Measurements from ENCODE around the gene COMMD1.

Gene COMMD1

DNA sequence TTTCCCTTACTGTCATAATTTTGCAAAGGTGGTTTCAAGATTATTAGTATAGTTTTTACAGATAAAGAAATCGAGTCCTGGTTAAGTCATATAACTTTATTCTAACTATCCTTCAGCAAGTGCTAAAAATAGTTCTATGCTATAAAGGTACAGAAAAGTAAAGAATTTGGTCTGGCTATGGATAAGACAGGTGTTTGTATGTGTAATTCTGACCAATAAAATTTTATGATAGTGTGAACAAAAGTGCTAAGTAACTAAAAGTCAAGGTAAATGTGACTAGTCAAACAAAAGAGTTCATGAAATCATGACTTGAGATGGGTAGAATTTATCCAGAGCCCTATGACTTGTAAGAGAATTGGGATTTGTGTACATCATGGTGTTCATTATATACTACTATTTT lies 140.7 kb downstream of the COMMD1 start:
- TF ChIP-seq, protein P1, sequence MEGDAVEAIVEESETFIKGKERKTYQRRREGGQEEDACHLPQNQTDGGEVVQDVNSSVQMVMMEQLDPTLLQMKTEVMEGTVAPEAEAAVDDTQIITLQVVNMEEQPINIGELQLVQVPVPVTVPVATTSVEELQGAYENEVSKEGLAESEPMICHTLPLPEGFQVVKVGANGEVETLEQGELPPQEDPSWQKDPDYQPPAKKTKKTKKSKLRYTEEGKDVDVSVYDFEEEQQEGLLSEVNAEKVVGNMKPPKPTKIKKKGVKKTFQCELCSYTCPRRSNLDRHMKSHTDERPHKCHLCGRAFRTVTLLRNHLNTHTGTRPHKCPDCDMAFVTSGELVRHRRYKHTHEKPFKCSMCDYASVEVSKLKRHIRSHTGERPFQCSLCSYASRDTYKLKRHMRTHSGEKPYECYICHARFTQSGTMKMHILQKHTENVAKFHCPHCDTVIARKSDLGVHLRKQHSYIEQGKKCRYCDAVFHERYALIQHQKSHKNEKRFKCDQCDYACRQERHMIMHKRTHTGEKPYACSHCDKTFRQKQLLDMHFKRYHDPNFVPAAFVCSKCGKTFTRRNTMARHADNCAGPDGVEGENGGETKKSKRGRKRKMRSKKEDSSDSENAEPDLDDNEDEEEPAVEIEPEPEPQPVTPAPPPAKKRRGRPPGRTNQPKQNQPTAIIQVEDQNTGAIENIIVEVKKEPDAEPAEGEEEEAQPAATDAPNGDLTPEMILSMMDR (conservative IDR thresholded peaks at IDR 0.05), result no peak

DNA sequence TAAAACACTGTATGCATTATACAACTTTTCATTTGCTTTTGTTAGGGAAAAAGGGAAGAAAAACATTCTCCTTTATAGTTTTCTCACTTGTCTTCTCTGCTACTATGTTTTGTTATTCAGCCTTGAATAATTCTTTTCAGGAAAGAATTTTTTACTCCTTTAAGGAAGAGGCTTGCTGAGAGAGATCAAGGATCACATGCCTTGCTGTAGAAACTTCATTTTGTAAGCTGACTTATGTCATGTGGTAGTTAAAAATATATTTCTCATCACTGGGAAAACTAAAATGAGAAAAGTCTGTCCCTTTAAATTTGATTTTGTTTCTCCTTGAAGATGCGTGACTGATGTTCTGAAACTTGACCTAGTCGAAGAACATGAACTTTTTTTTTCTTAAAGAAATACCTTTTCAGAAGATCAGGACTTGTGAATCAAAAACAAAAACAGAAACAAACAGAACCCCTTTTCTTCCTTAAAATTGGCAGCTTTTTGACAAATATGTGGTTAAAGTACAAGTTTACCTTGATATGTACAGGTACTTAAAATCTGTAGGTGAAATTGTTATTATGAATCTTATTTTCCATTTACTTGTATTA lies 145.1 kb downstream of the COMMD1 start:
- TF ChIP-seq, protein P1 (conservative IDR thresholded peaks at IDR 0.05), result no peak
- H3K27ac ChIP-seq, result no peak overlapping the region

More for the DNA sequence above, 140.7 kb downstream of the COMMD1 start:
- H3K27ac ChIP-seq, result no peak overlapping the region

DNA sequence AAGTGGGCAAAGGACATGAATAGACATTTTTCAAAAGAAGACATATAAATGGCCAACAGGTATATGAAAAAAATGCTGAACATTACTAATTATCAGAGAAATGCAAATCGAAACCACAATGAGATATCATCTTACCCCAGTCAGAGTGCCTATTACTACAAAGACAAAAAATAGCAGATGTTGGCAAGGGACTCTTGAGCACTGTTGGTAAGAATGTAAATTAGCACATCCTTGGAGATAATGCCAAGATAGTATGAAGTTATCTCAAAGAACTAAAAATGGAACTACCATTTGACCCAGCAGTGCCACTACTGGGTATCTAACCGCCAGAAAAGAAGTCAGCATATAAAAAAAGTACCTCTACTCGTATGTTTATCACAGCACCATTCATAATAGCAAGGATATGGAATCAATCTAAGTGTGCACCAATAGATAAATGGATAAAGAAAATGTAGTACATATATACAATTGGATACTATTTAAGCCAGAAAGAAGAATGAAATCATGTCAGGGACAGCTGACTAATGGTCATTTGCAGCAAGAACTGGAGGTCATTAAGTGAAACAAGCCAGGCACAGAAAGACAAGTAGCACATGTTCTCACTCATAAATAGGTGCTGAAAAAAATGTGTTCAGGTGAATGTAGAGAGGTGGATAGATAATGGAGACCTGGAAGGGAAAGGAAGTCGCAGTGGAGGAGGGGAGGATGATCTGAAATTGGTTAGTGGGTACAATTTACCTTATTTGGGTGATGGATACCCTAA lies 148.7 kb downstream of the COMMD1 start:
- TF ChIP-seq, protein P1 (conservative IDR thresholded peaks at IDR 0.05), result no peak
- no peak overlapping the region for H3K27ac ChIP-seq

DNA sequence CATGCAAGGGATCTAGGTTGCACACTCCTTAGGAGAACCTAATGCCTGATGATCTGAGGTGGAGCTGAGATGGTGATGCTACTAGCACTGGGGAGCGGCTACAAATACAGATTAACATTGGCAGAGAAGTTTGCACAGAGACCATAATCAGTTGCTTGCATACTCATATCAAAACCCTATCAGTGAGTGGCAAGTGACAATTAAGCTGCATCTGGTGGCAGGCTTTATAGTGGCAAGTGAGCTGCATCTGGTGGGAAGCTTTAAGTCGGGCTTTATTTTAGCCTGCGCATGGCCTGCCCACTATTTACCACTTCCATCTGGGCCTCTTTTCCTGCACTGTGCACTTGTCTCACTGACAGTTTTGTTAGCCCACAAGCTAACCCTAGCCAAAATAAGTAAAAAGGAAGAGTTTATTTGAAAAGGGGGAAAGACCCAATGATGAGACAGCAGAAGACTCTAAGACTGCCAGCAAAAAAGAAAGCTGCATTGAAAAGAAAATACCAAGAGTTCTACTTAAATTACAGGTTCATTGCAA lies 149.5 kb downstream of the COMMD1 start:
- TF ChIP-seq, protein P1 (conservative IDR thresholded peaks at IDR 0.05), result no peak
- H3K27ac ChIP-seq, result no peak overlapping the region

DNA sequence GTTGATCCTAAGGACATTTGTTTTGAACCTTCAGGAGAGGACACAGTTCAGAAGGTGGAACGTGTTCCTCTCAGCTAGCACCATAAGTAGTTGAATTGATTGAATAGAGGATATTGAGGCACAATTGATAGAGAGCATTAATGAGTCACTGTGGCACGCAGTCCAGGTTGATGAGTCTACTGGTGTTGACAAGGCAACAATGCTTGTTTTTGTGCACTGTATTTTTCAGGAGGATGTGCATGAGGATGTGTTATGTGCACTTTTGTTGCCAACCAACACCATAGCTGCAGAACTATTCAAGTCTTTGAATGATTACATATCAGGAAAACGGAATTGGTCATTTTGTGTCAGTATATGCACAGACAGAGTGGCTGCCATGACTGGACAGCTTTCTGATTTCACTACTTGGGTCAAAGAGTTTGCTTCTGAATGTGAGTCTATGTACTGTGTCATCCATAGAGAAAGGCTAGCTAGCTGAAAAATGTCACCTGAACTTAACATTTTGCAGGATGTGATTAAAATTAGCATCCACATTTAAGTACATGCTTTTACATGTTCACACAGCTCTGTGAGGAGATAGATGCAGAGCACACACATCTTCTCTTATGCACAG lies 150.4 kb downstream of the COMMD1 start:
- H3K27ac ChIP-seq, result no peak overlapping the region
- TF ChIP-seq, protein P1 (conservative IDR thresholded peaks at IDR 0.05), result no peak

DNA sequence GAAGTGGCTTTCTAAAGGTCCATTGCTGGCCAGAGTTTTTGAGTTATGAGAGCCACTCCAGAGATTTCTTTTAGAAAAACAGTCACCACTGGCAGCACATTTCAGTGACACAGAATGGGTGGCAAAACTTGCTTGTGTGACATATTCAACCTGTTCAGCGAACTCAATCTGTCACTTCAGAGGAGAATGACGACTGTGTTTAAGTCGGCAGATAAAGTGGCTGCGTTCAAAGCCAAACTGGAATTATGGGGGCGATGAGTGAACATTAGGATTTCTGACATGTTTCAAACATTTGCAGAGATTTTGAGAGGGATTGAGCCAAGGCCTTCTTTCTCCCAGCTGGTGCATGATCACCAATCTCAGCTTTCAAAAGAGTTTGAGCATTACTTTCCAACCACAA lies 150.9 kb downstream of the COMMD1 start:
- TF ChIP-seq, protein P1 (conservative IDR thresholded peaks at IDR 0.05), result no peak
- no peak overlapping the region for H3K27ac ChIP-seq

DNA sequence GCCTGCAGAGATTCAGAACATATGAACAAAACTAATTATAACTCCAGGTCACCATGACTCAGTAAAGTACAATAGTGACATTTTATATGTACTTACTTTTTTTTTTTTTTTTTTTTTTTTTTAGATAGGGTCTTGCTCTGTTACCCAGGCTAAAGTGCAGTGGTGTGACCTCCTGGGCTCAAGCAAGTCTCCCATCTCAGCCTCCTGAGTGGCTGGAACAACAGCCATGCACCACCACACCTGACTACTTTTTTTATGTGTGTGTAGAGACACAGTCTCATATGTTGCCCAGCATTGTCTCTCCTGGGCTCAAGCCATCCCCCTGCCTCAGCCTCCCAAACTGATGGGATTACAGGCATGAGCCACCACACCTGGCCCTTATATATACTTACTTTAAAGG lies 159.8 kb downstream of the COMMD1 start:
- TF ChIP-seq, protein P1 (conservative IDR thresholded peaks at IDR 0.05), result no peak
- no peak overlapping the region for H3K27ac ChIP-seq
